ENCODE measurements around the gene SLC25A42.

DNA sequence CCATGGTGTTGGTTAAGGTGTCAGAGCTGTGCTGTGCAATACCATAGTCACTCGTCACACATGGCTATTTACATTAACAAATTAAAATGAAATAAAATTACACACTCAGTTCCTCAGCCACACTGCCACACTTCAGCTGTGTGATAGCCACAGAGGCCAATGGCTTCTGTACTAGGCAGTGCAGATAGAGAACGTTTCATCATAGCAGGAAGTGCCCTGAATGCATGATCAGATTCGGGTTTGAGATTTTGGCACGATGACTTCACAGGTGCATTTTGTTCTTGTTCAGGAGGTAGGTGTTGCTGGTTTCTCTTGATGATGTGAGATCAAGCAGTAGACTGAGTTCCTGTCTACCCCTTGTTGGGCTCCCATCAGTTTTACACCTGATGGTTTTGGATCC lies 23.9 kb upstream of the SLC25A42 start:
- TF ChIP-seq, protein P1, sequence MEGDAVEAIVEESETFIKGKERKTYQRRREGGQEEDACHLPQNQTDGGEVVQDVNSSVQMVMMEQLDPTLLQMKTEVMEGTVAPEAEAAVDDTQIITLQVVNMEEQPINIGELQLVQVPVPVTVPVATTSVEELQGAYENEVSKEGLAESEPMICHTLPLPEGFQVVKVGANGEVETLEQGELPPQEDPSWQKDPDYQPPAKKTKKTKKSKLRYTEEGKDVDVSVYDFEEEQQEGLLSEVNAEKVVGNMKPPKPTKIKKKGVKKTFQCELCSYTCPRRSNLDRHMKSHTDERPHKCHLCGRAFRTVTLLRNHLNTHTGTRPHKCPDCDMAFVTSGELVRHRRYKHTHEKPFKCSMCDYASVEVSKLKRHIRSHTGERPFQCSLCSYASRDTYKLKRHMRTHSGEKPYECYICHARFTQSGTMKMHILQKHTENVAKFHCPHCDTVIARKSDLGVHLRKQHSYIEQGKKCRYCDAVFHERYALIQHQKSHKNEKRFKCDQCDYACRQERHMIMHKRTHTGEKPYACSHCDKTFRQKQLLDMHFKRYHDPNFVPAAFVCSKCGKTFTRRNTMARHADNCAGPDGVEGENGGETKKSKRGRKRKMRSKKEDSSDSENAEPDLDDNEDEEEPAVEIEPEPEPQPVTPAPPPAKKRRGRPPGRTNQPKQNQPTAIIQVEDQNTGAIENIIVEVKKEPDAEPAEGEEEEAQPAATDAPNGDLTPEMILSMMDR (IDR thresholded peaks at IDR 0.05; ENCODE audit: low read length): no peak
- no peak for TF ChIP-seq EZH2phosphoT487 (IDR thresholded peaks at IDR 0.05; ENCODE audit: low read length)
